Spleen (tissue), 7 donors: ENCODE measurements around the gene EIF4B.

Source experiments
- POLR2A ChIP-seq, 3 donors: fragments of 450-650 bp; IDR thresholded peaks; one replicate each; pipeline ENCODE4 v1.5.1; 2017; ENCODE audit warnings: antibody characterized with exemption in 3 of 3, mild to moderate bottlenecking in 1 of 3
- TF ChIP-seq, protein P1 (sequence below), 11 experiments: fragments of 200-600 bp in 7 of 11; fragments of 450-650 bp in 4 of 11; sonication (generic) in 4 of 11; IDR thresholded peaks in 8 of 11; conservative IDR thresholded peaks in 3 of 11; 1 replicate in 7 of 11; 2 replicates in 4 of 11; pipeline versions ENCODE4 v1.4.0 to v1.8.0; 2016 to 2021; ENCODE audit warnings: antibody characterized with exemption in 11 of 11, inconsistent platforms in 4 of 11, mild to moderate bottlenecking in 1 of 11
- donor health status: DM: no; HTN: no; CAD: no; lungs with moderate emphysema.
- donor health status: DM: no; HTN: no; CAD: no.
- donor health status: DM: no; HTN: no; CAD: no.

DNA sequence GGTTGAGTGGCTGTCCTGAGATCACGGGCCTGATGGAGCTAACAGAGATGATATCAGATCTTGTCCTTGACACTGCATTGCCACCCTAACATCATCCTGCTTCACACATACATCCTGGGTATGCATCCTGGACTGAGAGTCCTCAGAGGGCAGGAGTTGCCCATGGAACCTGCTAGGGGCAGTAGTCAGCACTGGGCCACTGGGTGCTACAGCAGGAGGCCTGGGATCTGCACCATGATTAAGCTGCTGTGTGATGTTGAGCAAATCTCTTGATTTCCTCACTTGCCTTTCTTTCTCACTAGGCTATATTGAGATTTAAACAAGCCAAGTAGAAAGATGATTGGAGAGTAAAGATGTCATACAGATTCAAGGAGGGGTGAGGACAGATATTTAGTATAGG, 22.1 kb upstream of the EIF4B start:
- no peak for TF ChIP-seq POLR2A (IDR thresholded peaks at IDR 0.05)
- TF ChIP-seq, protein P1, sequence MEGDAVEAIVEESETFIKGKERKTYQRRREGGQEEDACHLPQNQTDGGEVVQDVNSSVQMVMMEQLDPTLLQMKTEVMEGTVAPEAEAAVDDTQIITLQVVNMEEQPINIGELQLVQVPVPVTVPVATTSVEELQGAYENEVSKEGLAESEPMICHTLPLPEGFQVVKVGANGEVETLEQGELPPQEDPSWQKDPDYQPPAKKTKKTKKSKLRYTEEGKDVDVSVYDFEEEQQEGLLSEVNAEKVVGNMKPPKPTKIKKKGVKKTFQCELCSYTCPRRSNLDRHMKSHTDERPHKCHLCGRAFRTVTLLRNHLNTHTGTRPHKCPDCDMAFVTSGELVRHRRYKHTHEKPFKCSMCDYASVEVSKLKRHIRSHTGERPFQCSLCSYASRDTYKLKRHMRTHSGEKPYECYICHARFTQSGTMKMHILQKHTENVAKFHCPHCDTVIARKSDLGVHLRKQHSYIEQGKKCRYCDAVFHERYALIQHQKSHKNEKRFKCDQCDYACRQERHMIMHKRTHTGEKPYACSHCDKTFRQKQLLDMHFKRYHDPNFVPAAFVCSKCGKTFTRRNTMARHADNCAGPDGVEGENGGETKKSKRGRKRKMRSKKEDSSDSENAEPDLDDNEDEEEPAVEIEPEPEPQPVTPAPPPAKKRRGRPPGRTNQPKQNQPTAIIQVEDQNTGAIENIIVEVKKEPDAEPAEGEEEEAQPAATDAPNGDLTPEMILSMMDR (IDR thresholded peaks at IDR 0.05 in 8 of 11, conservative IDR thresholded peaks at IDR 0.05 in 3 of 11): no peak
